SH-SY5Y (cell line): ENCODE measurements around the gene RBFOX1.

ENCODE experiments used
- GATA2 ChIP-seq: IDR thresholded peaks from 2 replicates; pipeline ENCODE4 v1.6.1; 2011; ENCODE audit warnings: mild to moderate bottlenecking, low read depth, low read length
- GATA3 ChIP-seq: IDR thresholded peaks from 2 replicates; pipeline ENCODE4 v1.6.1; 2011; ENCODE audit warnings: low read depth, mild to moderate bottlenecking, low read length, moderate library complexity

- TF ChIP-seq GATA2 (no peak), GATA3 (no peak)
These were observed 14.7 kb upstream of the RBFOX1 start for GRCh38 chr16:7317982-7318381.
